Loucy (cell line): ENCODE results near the gene MTCP1.

Experiments used
- EZH2phosphoT487 ChIP-seq: fragments of 200-600 bp; IDR thresholded peaks from 2 replicates; pipeline ENCODE4 v1.6.1; 2018; ENCODE audit warnings: antibody characterized with exemption, mild to moderate bottlenecking, moderate library complexity, borderline replicate concordance
- TF ChIP-seq, protein P1 (sequence below): fragments of 200-600 bp; sonication (generic); conservative IDR thresholded peaks from 2 replicates; pipeline ENCODE4 v1.5.1; 2014; ENCODE audit warnings: mild to moderate bottlenecking, antibody characterized with exemption, low read length

DNA sequence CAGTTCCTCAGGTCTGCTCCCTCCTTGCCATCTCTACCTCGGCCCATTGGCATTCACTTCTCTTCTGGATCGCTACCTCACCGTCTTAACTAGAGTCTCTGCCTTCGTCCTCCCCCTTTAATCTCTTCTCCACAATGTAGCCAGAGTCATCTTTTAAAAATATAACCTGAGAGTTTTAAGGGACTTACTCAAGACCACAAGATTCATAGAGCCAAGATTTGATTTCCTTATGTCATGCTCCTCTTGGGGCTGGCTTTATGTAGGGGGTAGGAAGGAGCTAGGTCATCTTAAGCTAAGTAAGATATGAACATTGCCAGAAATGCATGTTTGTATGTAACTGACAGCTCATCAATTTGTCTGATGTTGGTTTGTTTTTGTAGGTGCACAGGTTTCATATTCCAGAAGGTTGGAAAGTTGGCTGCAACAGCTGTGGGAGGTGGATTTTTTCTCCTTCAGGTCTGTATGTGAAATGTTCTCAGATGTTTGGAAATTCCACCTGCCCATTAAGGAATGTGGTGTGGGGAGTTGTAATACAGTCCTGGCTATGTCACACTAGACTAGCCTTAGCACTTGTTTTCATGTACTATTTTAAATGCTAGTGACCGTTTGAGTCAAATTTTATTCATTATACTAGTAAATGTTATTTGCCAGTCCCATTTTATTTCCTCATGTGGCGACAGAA lies 24.7 kb downstream of the MTCP1 start:
- TF ChIP-seq, protein P1, sequence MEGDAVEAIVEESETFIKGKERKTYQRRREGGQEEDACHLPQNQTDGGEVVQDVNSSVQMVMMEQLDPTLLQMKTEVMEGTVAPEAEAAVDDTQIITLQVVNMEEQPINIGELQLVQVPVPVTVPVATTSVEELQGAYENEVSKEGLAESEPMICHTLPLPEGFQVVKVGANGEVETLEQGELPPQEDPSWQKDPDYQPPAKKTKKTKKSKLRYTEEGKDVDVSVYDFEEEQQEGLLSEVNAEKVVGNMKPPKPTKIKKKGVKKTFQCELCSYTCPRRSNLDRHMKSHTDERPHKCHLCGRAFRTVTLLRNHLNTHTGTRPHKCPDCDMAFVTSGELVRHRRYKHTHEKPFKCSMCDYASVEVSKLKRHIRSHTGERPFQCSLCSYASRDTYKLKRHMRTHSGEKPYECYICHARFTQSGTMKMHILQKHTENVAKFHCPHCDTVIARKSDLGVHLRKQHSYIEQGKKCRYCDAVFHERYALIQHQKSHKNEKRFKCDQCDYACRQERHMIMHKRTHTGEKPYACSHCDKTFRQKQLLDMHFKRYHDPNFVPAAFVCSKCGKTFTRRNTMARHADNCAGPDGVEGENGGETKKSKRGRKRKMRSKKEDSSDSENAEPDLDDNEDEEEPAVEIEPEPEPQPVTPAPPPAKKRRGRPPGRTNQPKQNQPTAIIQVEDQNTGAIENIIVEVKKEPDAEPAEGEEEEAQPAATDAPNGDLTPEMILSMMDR: no peak
- no peak for TF ChIP-seq EZH2phosphoT487
